Measurements from ENCODE around the gene TMPRSS9.
"Not testable (repeated sequence)": the region's sequence is repeated elsewhere in the genome, so short reads cannot be mapped to it uniquely, and the experiment has no call there.

The TMPRSS9 gene

GRCh38 chr19:2341982-2342381 is 18.1 kb upstream of the TMPRSS9 start:
- no peak overlapping the region for H3K27ac Mint-ChIP-seq
- no peak overlapping the region for H3K4me3 Mint-ChIP-seq
- H3K36me3 Mint-ChIP-seq (ENCODE audit: low read depth), result peaks cover 5% of the 10 kb centered on the region
- no peaks in the 10 kb centered on the region for H3K27me3 Mint-ChIP-seq (ENCODE audit: low read depth)
- no peaks in the 10 kb centered on the region for H3K4me1 Mint-ChIP-seq (ENCODE audit: low read depth)
- no peak for DNase-seq (ENCODE audit: low spot score)
- no peaks in the 10 kb centered on the region for H3K9me3 Mint-ChIP-seq

DNA sequence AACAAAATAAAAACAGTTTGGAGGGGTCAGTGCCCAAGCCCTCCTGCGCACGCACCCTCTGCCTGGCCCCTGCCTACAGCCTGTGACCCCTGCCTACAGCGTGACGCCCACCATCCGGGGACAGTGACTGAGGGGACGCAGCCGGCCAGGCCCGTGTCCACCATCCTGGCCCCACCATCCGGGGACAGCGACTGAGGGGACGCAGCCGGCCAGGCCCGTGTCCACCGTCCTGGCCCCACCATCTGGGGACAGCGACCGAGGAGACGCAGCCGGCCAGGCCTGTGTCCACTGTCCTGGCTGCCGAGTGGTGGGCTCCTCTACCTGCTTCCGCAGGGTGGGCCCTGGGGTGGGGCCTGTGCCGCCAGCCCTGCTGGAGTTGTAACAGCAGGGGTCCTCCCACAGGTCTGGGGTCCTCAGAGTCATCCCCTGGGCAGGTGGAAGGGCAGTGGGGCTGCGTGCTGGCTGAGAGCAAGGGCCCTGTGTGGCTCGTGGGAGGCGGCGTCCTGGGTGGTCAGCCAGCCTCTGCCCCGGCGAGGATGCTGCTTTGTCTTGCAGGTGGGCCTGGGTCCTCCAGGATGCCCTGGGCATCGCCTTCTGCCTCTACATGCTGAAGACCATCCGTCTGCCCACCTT is 17.3 kb upstream of the TMPRSS9 start:
- Mint-ChIP-seq H3K4me3 (no peak overlapping the region), H3K9me3 (no peaks in the 10 kb centered on the region), H3K27ac (no peak overlapping the region), H3K4me1 (ENCODE audit: low read depth) (no peaks in the 10 kb centered on the region), H3K27me3 (ENCODE audit: low read depth) (no peaks in the 10 kb centered on the region), H3K36me3 (ENCODE audit: low read depth) (peaks cover 5% of the 10 kb centered on the region)
- no peak for DNase-seq (ENCODE audit: low spot score)

DNA sequence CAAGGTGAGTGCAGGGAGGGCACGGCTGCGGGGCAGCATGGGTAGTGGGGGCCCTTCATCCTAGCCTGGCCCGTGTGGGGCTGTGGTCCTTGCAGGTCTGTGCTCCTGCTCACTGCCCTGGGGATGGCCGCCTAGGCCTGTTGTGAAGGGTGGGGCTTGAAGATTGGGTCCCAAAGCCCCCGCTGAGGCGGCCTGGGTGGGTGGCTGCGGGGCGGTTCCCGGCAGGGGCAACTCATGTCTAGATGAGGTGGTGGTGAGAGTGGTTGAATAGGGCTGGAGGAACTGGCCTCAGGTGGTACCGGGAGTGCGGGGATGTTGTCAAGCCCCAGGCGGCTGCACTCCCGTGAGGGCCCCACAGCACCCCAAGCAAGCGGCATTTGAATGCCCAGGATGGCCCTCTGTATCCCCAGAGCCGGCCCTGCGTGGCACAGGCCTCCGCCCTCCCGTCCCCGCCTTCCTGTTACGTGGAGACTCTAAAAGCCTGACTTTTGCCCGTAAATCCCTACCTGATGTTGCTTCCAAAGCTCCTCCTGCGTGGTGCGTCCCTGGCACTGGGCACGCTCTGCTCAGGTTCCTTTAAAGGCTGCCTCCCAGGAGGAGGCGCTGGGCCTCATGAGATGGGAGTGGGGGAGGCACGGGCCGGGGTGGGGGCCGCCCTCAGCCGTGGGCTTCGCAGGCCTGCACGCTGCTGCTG is 16.6 kb upstream of the TMPRSS9 start:
- Mint-ChIP-seq H3K9me3 (no peaks in the 10 kb centered on the region), H3K27me3 (ENCODE audit: low read depth) (no peaks in the 10 kb centered on the region), H3K4me1 (ENCODE audit: low read depth) (no peaks in the 10 kb centered on the region), H3K36me3 (ENCODE audit: low read depth) (peaks cover 5% of the 10 kb centered on the region), H3K4me3 (no peak overlapping the region), H3K27ac (no peak overlapping the region)
- no peak for DNase-seq (ENCODE audit: low spot score)

DNA sequence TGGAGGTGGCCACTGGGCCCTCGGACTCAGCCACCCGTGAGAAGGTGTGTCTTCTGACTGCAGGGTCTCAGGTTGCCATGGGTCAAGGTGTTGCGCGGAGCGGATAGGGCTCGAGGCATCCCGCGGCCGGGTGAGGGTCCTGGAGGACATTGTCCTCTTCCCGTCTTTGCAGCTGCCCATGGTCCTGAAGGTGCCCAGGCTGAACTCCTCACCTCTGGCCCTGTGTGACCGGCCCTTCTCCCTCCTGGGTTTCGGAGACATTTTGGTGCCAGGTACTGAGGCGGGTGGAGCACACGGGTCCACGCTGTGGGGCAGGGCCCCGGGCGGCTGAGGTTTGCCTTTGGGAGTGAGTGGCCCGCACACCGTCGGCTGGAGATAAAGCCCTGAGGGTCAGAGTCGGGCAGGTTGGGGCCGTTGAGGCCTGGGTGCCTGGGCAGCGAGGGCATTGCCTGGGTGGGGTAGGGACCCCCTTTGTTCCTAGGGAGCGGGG is 15.6 kb upstream of the TMPRSS9 start:
- Mint-ChIP-seq H3K36me3 (ENCODE audit: low read depth) (peaks cover 5% of the 10 kb centered on the region), H3K4me3 (no peak overlapping the region), H3K27ac (no peak overlapping the region), H3K27me3 (ENCODE audit: low read depth) (no peaks in the 10 kb centered on the region), H3K9me3 (no peaks in the 10 kb centered on the region), H3K4me1 (ENCODE audit: low read depth) (no peaks in the 10 kb centered on the region)
- no peak for DNase-seq (ENCODE audit: low spot score)

DNA sequence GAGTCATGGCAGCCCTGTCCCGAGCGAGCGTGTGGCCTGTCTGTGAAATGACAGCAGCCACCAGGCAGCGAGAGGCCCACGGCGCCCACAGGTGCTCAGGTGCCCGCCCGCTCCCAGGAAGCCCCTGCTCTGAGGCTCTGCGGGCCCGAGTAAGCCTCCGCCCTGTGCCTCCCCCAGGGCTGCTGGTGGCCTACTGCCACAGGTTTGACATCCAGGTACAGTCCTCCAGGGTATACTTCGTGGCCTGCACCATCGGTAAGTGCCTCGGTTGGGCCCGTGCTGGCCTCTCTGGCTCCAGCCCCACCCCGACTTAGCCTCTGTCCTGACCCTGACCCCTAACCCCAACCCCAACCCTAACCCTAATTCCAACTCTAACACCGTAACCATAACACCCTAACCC is 15.0 kb upstream of the TMPRSS9 start:
- DNase-seq (ENCODE audit: low spot score), result no peak
- H3K27me3 Mint-ChIP-seq (ENCODE audit: low read depth), result no peaks in the 10 kb centered on the region
- no peak overlapping the region for H3K4me3 Mint-ChIP-seq
- H3K36me3 Mint-ChIP-seq (ENCODE audit: low read depth), result peaks cover 5% of the 10 kb centered on the region
- H3K9me3 Mint-ChIP-seq, result no peaks in the 10 kb centered on the region
- no peaks in the 10 kb centered on the region for H3K4me1 Mint-ChIP-seq (ENCODE audit: low read depth)
- H3K27ac Mint-ChIP-seq, result no peak overlapping the region

DNA sequence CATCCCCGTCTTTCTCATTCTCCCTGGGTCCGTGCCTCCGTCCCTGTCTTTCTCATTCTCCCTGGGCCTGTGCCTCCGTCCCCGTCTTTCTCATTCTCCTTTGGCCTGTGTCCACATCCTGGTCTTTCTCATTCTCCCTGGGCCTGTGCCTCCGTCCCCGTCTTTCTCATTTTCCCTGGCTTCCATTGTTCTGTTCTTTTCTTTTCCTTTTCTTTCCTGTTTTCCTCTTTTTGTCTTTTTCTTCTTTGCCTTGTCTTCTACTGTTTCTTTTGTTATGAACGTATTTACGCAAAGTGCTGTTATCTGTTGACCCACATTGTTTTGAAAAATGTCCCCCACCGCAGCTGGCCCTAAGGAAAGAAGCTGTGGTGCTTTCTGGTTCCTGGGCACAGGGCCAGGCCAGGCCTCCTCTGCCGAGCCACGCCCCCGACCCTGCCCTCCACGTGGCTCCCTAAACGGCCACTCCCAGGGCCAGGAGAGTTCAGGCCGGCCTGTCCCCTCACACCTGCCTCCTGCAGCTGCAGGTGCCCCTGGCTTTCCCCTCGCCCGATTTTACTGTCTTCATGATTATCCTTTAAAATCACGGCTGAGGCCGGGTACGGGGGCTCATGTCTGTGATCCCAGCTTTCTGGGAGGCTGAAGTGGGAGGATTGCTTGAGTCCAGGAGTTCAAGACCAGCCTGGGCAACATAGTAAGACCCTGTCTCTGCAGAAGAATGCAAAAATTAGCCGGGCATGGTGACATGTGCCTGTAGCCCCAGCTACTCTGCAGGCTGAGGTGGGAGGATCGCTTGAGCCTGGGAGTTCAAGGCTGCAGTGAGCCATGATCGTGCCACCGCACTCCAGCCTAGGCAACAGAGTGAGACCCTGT is 14.0 kb upstream of the TMPRSS9 start:
- Mint-ChIP-seq H3K4me3 (no peak overlapping the region), H3K27ac (no peak overlapping the region), H3K36me3 (ENCODE audit: low read depth) (peaks cover 5% of the 10 kb centered on the region), H3K27me3 (ENCODE audit: low read depth) (no peaks in the 10 kb centered on the region), H3K4me1 (ENCODE audit: low read depth) (no peaks in the 10 kb centered on the region), H3K9me3 (no peaks in the 10 kb centered on the region)
- DNase-seq (ENCODE audit: low spot score), result no peak

- not testable (repeated sequence) for DNase-seq (ENCODE audit: low spot score); H3K4me3 Mint-ChIP-seq; H3K4me1 Mint-ChIP-seq (ENCODE audit: low read depth); H3K36me3 Mint-ChIP-seq (ENCODE audit: low read depth); H3K27me3 Mint-ChIP-seq (ENCODE audit: low read depth); H3K27ac Mint-ChIP-seq; H3K9me3 Mint-ChIP-seq
These were observed 10.2 kb upstream of the TMPRSS9 start for GRCh38 chr19:2349818-2350217.

- Mint-ChIP-seq H3K27ac (no peak overlapping the region), H3K9me3 (no peaks in the 10 kb centered on the region), H3K36me3 (ENCODE audit: low read depth) (peaks cover 3% of the 10 kb centered on the region), H3K4me1 (ENCODE audit: low read depth) (no peaks in the 10 kb centered on the region), H3K4me3 (no peak overlapping the region), H3K27me3 (ENCODE audit: low read depth) (no peaks in the 10 kb centered on the region)
- no peak for DNase-seq (ENCODE audit: low spot score)
These were observed 9.4 kb upstream of the TMPRSS9 start for GRCh38 chr19:2350656-2351055.

DNA sequence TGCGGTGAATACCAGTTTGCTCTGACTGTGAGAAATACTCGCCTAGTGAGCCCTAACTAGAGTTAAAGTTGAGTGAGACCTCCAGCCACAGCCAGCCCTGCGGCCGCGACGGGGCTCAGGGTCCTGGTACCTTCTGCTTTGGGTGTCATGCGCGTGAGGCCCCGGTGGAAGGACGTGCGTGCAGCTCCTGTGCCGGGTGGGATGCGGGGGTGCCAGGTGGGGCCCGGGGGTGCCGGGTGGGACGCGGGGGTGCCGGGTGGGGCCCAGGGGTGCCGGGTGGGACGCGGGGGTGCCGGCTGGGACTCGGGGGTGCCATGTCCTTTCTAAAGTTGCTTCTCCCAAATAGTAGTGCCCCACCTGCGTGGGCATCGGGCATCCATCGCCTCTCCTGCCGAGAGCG is 8.5 kb upstream of the TMPRSS9 start:
- H3K4me1 Mint-ChIP-seq (ENCODE audit: low read depth), result no peaks in the 10 kb centered on the region
- H3K27ac Mint-ChIP-seq, result no peak overlapping the region
- no peaks in the 10 kb centered on the region for H3K36me3 Mint-ChIP-seq (ENCODE audit: low read depth)
- no peak for DNase-seq (ENCODE audit: low spot score)
- no peaks in the 10 kb centered on the region for H3K9me3 Mint-ChIP-seq
- H3K4me3 Mint-ChIP-seq, result no peak overlapping the region
- H3K27me3 Mint-ChIP-seq (ENCODE audit: low read depth), result no peaks in the 10 kb centered on the region

GRCh38 chr19:2352121-2352520 is 7.9 kb upstream of the TMPRSS9 start:
- no peak for DNase-seq (ENCODE audit: low spot score)
- Mint-ChIP-seq H3K27me3 (ENCODE audit: low read depth) (no peaks in the 10 kb centered on the region), H3K27ac (no peak overlapping the region), H3K36me3 (ENCODE audit: low read depth) (no peaks in the 10 kb centered on the region), H3K9me3 (no peaks in the 10 kb centered on the region), H3K4me1 (ENCODE audit: low read depth) (no peaks in the 10 kb centered on the region), H3K4me3 (no peak overlapping the region)

GRCh38 chr19:2353159-2353886 is 6.7 kb upstream of the TMPRSS9 start:
- Mint-ChIP-seq H3K4me1 (ENCODE audit: low read depth) (no peaks in the 10 kb centered on the region), H3K9me3 (no peaks in the 10 kb centered on the region), H3K36me3 (ENCODE audit: low read depth) (no peaks in the 10 kb centered on the region), H3K4me3 (no peak overlapping the region), H3K27ac (no peak overlapping the region), H3K27me3 (ENCODE audit: low read depth) (no peaks in the 10 kb centered on the region)
- no peak for DNase-seq (ENCODE audit: low spot score)

GRCh38 chr19:2353887-2354592 is 6.0 kb upstream of the TMPRSS9 start:
- DNase-seq (ENCODE audit: low spot score), result no peak
- Mint-ChIP-seq H3K9me3 (no peaks in the 10 kb centered on the region), H3K4me1 (ENCODE audit: low read depth) (no peaks in the 10 kb centered on the region), H3K4me3 (no peak overlapping the region), H3K27ac (no peak overlapping the region), H3K27me3 (ENCODE audit: low read depth) (no peaks in the 10 kb centered on the region), H3K36me3 (ENCODE audit: low read depth) (no peaks in the 10 kb centered on the region)

DNA sequence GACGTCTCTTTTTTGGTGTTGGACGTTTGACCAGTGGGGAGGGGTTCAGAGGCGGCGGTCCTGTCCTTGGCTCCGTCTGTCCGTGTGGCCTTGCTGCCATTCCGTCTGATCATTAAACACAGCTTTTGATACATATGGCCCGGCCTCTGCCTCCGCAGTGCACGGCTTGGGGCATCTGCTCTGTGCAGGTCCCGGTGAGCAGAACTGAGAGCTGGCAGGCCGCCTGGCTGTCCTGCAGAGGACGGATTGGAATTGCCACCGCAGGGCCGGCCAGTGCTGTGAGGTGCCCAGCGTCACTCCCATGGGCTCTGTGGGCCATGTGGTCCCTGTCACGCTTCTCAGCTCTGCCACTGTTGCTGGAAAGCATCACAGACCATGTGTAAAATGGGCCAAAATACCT is 5.4 kb upstream of the TMPRSS9 start:
- Mint-ChIP-seq H3K27me3 (ENCODE audit: low read depth) (no peaks in the 10 kb centered on the region), H3K9me3 (no peaks in the 10 kb centered on the region), H3K4me3 (no peak overlapping the region), H3K27ac (no peak overlapping the region), H3K36me3 (ENCODE audit: low read depth) (no peaks in the 10 kb centered on the region), H3K4me1 (ENCODE audit: low read depth) (no peaks in the 10 kb centered on the region)
- DNase-seq (ENCODE audit: low spot score), result no peak

All from T-helper 2 cell treated with Interferon-gamma antibody and Interleukin-4, amounts not matched to agents 5 μg/mL and 100 μg/mL, for 36 hours (primary cell).